ES-I3 (cell line): ENCODE data around the gene WDR90.

Experiments used
- H3K36me3 ChIP-seq: 2 replicates; pipeline ENCODE4 v1.6.1; 2013; ENCODE audit warnings: mild to moderate bottlenecking, low read length, control low read depth, moderate library complexity; ENCODE audit not compliant: insufficient read depth
- H3K4me1 ChIP-seq: 2 replicates; pipeline ENCODE4 v1.6.1; 2013; ENCODE audit warnings: mild to moderate bottlenecking, control low read depth, low read length; ENCODE audit not compliant: insufficient read depth
- H3K9ac ChIP-seq: 2 replicates; pipeline ENCODE4 v1.6.1; 2013; ENCODE audit warnings: low read depth, mild to moderate bottlenecking, low read length, moderate library complexity
- H3K9me3 ChIP-seq: 2 replicates; pipeline ENCODE4 v1.6.1; 2013; ENCODE audit warnings: mild to moderate bottlenecking, low read length, moderate library complexity; ENCODE audit not compliant: control insufficient read depth, insufficient read depth

Gene WDR90

DNA sequence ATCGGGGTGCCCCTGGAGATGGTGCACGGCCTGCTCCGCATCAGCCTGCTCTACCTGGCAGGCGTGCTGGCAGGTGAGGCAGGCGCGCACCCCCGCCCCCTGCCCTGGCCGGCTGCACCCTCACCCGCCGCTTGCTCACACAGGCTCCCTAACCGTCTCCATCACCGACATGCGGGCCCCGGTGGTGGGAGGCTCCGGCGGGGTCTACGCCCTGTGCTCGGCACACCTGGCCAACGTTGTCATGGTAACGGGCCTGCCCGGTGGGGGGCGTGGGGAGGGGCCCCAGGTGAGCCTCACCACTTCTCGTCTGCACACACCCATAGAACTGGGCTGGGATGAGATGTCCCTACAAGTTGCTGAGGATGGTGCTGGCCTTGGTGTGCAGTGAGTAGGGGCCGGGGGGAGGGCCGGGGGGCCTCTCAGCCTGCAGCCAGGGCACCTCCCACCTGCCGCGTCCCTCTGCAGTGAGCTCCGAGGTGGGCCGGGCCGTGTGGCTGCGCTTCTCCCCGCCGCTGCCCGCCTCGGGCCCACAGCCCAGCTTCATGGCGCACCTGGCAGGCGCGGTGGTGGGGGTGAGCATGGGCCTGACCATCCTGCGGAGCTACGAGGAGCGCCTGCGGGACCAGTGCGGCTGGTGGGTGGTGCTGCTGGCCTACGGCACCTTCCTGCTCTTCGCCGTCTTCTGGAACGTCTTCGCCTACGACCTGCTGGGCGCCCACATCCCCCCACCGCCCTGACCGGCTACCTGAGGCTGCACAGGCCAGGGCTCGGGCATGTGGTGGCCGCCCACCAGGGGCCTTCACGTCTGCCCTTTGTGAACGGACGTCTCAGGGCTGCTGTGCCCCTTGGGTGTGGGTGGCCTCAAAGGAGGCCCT lies 28.4 kb downstream of the WDR90 start:
- Histone ChIP-seq H3K9me3 (no peaks in the 10 kb centered on the region), H3K9ac (no peak overlapping the region), H3K36me3 (peaks cover 6% of the 10 kb centered on the region), H3K4me1 (no peaks in the 10 kb centered on the region)

DNA sequence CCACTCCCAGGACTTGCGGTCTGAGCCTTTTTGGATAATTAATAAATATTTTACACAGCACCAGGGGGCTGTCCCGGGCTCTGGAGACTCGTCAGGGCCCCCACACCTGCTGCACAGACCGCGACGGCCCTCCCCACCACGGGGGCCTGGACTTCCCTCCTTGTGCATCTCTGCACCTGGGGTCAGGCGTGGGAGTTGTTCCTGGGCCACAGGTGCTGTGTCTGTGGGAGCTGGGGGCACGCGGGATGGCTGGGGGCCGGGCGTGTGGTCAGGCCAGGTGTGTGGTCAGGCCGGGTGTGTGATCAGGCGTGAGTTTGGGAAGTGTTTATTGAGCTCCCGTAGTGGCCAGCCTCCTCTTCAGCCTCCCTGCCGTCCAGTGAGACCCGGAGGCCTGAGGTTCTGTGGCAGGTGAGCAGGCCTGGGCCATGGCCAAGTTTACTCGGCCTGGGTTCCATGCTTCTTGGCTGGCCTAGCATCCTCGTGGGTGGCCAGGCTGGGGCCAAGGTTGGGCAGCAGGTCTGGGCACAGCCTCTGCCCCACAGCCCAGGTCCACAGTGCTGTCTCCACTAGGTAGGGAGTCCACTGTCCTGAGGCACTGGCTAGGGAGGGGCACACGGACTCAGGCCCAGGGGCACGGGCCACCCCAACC lies 29.2 kb downstream of the WDR90 start:
- Histone ChIP-seq H3K9ac (no peak overlapping the region), H3K9me3 (no peaks in the 10 kb centered on the region), H3K4me1 (no peaks in the 10 kb centered on the region), H3K36me3 (peaks cover 8% of the 10 kb centered on the region)

DNA sequence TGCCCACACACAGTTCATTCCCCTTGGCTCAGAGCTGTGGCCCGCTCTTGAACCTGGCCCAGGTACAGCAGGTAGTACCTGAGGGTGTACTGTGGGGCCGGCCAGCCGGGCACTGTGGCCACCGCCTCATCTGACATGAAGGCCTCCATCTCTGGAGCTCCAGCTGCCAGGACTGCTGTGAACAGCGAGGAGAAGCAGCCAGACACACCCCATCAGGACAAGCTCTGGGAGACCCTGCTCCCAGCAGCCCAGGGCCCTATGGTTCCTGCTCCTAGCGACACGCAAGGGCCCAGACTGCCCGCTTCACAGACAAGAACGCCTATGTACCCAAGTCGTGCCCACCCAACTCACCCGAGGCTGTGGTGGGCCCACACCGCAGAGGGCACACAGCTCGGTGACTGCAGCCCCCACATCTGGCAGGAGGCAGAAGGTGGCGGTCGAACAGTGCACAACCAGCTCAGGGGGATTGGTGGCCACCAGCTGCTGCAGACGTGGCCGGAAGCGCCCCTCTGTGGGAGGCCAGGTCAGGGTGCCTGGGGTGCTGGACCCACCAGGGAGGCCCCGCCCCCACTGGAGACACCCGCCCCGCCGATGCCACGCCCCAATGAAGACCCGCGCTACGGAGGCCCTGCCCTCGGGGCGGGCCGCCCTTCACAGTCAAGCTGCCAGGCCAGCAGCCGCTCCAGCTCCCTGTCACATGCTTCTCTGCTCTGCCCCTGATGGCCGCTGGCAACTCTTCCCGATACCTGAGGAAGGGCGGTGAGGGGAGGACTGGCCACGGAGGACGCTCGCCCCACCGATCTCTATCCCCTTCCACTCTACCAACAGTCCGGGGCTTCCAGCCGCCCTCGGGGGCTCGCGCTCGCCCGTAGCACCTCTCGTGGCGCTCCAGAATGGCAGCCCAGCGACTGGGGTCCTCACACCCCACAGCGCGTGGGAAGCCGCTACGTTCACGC lies 30.0 kb downstream of the WDR90 start:
- H3K4me1 ChIP-seq: no peaks in the 10 kb centered on the region
- peaks cover 8% of the 10 kb centered on the region for H3K36me3 ChIP-seq
- no peaks in the 10 kb centered on the region for H3K9me3 ChIP-seq
- peak overlapping the region; percentile 68; the same call in 1 of the 2 replicates for H3K9ac ChIP-seq

DNA sequence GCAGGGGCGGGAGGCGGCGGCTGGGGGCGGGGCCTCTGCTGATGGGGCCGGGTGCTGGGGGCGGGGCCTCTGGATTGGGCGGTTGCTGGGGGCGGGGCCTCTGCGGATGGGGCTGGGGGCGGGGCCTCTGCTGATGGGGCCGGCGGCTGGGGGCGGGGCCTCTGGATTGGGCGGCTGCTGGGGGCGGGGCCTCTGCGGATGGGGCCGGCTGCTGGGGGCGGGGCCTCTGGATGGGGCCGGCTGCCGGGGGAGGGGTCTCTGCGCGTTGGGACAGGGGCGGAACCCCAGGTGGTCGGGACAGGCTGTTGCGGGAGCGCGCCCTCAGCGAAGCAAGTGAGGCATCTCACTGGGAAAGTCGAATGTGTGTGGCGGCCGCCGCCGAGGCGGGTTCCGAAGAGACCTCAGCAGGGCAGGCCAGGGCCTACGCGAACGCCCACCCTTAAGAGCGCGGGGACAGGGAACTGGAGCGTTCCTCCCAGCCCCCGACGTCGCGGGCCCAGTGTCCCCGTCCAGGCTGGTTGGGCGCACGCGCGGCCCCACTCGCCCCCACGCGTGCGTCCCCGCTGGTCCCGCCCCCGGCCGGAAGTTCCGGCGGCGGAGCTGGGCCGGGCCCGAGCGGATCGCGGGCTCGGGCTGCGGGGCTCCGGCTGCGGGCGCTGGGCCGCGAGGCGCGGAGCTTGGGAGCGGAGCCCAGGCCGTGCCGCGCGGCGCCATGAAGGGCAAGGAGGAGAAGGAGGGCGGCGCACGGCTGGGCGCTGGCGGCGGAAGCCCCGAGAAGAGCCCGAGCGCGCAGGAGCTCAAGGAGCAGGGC lies 30.9 kb downstream of the WDR90 start, which contains the start of gene STUB1:
Gene STUB1 (plus strand): TSS at position 597 of the 811 bp plus-strand sequence. CDS start 116 bp downstream, at position 713.
- Histone ChIP-seq H3K36me3 (peaks cover 8% of the 10 kb centered on the region), H3K9me3 (no peaks in the 10 kb centered on the region), H3K4me1 (no peaks in the 10 kb centered on the region), H3K9ac (peak within 1 kb of the TSS; percentile 89)

DNA sequence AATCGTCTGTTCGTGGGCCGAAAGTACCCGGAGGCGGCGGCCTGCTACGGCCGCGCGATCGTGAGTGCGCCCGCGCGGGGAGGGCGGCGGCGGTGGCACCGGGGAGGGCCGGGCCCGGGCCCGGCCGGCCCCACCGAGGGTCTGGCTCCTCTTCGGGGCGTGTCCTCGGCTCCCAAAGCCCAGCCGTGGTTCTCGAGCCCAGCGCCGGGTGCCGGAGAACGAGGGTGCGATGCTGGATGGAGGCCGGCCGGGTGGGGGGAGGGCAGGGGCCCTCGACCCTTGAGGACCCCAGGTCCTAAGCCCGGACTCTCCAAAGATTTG lies 31.4 kb downstream of the WDR90 start:
- H3K9me3 ChIP-seq: no peaks in the 10 kb centered on the region
- peak overlapping the region; percentile 89 for H3K9ac ChIP-seq
- no peaks in the 10 kb centered on the region for H3K4me1 ChIP-seq
- peaks cover 8% of the 10 kb centered on the region for H3K36me3 ChIP-seq

DNA sequence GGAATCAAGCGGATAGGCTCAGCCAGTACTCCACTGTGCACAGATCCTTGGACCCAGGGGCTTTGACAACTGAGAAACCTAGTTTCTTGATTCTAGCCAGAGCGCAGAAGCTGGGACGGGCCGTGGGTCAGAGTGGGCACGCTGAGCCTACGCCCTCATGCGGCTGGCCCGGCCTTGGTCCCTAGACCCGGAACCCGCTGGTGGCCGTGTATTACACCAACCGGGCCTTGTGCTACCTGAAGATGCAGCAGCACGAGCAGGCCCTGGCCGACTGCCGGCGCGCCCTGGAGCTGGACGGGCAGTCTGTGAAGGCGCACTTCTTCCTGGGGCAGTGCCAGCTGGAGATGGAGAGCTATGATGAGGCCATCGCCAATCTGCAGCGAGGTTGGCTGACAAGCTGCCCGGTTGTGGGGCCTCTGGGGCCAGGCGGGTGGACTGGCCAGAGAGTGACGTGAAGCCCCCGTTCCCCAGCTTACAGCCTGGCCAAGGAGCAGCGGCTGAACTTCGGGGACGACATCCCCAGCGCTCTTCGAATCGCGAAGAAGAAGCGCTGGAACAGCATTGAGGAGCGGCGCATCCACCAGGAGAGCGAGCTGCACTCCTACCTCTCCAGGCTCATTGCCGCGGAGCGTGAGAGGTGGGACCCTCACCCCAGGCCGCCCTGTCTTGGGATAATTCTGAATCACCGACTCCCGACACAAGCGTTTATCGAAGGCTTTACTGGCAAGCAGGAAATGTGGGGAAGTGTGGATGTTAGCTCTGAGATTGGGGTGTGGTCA lies 32.0 kb downstream of the WDR90 start:
- Histone ChIP-seq H3K9me3 (no peaks in the 10 kb centered on the region), H3K4me1 (no peaks in the 10 kb centered on the region), H3K36me3 (peaks cover 8% of the 10 kb centered on the region), H3K9ac (peak overlapping the region; percentile 89)

DNA sequence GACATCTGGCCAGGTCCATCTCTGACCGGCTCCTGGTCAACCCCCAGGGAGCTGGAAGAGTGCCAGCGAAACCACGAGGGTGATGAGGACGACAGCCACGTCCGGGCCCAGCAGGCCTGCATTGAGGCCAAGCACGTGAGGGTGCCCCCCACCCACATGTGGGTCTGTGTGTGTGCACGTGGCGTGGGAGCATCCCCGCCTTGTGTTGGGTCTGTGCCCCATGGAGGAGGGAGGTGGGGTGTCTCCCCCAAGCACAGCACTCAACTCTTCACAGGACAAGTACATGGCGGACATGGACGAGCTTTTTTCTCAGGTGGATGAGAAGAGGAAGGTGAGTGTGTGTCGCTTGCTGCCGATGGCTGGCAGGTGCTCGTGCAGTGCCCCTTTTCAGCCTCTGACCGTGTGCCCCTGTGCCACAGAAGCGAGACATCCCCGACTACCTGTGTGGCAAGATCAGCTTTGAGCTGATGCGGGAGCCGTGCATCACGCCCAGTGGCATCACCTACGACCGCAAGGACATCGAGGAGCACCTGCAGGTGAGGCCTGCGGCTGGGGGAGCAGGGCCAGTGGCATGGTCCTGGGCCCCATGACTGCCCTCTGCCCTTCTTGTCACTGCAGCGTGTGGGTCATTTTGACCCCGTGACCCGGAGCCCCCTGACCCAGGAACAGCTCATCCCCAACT lies 32.7 kb downstream of the WDR90 start:
- Histone ChIP-seq H3K9ac (no peak overlapping the region), H3K4me1 (no peaks in the 10 kb centered on the region), H3K9me3 (no peaks in the 10 kb centered on the region), H3K36me3 (peaks cover 8% of the 10 kb centered on the region)

DNA sequence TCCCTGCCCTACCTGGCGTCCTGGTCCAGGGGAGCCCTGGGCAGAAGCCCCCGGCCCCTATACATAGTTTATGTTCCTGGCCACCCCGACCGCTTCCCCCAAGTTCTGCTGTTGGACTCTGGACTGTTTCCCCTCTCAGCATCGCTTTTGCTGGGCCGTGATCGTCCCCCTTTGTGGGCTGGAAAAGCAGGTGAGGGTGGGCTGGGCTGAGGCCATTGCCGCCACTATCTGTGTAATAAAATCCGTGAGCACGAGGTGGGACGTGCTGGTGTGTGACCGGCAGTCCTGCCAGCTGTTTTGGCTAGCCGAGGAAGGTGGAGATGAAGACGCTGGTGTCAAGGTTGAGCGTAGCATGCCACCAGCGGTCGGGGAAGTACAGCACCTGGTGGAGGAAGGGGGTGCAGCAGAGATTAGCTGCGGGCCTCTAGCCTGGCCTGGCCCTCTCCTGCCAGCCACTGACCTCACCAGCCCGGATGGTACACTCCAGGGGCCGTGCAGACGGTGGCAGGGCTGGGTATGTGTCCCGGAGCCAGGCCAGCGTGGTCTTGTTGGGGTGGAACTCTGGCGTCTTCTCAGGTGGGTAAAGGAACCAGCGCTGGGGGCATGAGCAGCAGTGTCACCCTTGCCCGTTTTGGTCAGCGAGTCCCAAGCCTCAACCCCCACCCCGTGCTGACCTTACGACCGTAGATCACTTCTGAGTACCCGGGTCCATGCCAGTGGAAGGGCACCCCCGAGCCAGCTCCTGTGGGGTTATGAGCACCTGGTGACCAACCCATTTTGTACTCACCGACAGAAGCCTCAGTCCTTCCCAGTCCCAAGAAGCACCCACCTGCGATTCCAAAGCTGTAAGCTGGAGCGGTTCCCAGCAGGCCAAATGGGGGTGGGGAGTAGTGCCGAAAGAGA lies 33.6 kb downstream of the WDR90 start:
- H3K9me3 ChIP-seq: no peaks in the 10 kb centered on the region
- H3K4me1 ChIP-seq: no peaks in the 10 kb centered on the region
- H3K36me3 ChIP-seq: peaks cover 8% of the 10 kb centered on the region
- H3K9ac ChIP-seq: no peak overlapping the region

DNA sequence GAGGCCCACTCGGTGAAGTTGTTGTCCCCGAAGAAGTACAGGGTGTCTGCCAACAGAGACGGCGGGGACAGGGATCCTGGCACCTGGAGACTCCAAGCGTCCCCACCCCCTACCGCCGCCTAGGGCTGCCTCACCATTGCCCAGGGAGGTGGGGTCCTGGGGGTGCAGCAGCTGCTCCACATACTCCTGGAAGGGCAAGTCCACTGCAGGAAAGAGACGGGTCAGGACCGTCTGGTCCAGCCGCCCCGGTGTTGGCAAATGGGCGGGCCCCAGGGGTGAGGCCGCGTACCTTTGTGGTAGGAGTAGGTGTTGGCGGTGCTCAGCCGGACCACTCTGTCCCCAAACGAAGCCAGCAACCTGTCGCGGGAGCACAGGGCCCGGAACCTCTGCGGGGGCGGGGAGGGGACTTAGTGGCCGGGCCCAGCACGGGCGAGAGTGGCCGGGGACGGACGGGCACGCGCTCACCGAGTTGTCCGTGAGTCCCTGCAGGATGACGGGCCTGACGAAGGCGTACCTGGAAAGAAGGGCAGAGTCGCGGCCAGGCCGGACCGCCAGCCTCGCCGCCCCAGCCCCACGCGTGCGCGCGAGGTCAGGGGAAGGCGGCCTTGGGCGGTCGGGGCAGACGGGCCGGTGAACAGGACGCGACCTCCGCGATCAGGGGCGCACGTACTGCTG lies 34.4 kb downstream of the WDR90 start:
- Histone ChIP-seq H3K9ac (peak overlapping the region; percentile 69), H3K4me1 (no peaks in the 10 kb centered on the region), H3K36me3 (peaks cover 8% of the 10 kb centered on the region), H3K9me3 (no peaks in the 10 kb centered on the region)

DNA sequence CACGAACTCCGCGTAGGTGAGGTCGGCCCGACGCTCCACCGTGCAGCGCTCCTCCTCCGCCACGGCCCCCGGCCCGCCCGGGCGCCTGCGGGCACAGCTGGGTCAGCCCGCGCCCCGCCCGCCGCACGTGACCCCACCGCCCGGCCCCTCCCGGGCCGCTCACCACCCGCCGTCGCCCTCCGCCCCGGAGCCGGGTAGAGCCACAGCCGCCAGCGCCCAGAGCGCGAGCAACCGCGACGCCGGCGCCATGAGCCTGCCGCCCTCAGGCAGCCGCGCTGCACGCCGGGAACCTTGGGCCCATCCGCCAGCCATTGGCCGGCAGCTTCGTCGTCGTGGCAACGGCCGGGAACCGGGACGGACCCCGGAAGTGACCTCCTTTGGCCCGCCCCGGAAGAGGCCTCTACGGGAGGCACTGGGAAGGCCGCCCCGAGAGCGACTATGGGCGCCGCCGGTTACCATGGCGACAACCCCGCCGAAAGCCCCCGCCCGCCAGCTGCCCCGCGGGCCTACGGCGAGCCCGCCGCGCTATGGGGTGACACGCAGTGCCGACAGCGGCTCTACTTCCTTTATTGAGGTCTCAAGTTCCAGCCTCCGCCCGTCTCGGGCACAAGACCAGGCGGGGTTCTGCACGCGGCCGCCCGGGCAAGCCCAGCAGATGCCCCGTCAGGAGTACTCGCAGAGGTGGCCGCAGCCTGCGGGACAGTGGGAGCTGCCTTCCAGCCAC lies 35.1 kb downstream of the WDR90 start, which contains the start of gene JMJD8:
Gene JMJD8 (minus strand): TSS at position 264 of the 724 bp plus-strand sequence. CDS start 15 bp downstream, at position 249.
- no peaks in the 10 kb centered on the region for H3K4me1 ChIP-seq
- H3K9me3 ChIP-seq: no peaks in the 10 kb centered on the region
- H3K9ac ChIP-seq: peak within 1 kb of the TSS; percentile 69
- peaks cover 8% of the 10 kb centered on the region for H3K36me3 ChIP-seq
